ENCODE results near the gene MFAP2.
A peak's percentile ranks its signal among the peaks of the same experiment; 100 is the strongest.

Gene MFAP2

GRCh38 chr1:17011439-17012307 lies 31.3 kb upstream of the MFAP2 start, which contains the start of gene ATP13A2:
Gene ATP13A2, minus strand, starts transcription at chr1:17011928. Its CDS starts 190 bp downstream, at chr1:17011738.
- no peaks in the 10 kb centered on the region for H4K20me1 ChIP-seq (ENCODE audit: insufficient read depth)
- peak within 1 kb of the TSS; percentile 67 for H2AFZ ChIP-seq (ENCODE audit: low read depth)
- H3K36me3 ChIP-seq (ENCODE audit: insufficient read depth), result no peaks in the 10 kb centered on the region
- TF ChIP-seq CTCF (conservative IDR thresholded peaks at IDR 0.05; ENCODE audit: low read depth, low read length), result no peak
- H3K4me3 ChIP-seq (IDR thresholded peaks at IDR 0.05; ENCODE audit: insufficient read depth, low read depth, low read length), result no peak within 1 kb of the TSS
- H3K79me2 ChIP-seq (ENCODE audit: insufficient read depth, low read depth), result no peaks in the 10 kb centered on the region
- peaks cover 7% of the 10 kb centered on the region; the same call in 1 of the 2 replicates for H3K27me3 ChIP-seq (ENCODE audit: insufficient read depth, low read depth)
- H3K9ac ChIP-seq, result peak within 1 kb of the TSS; percentile 12; the same call in 1 of the 2 replicates
- no peak within 1 kb of the TSS for H3K27ac ChIP-seq
- H3K4me1 ChIP-seq (ENCODE audit: low read depth, poor library complexity, severe bottlenecking), result peaks cover 56% of the 10 kb centered on the region
- peak within 1 kb of the TSS; percentile 87 for H3K4me2 ChIP-seq

- peaks cover 7% of the 10 kb centered on the region; the same call in 1 of the 2 replicates for H3K27me3 ChIP-seq (ENCODE audit: insufficient read depth, low read depth)
- H4K20me1 ChIP-seq (ENCODE audit: insufficient read depth), result no peaks in the 10 kb centered on the region
- H3K27ac ChIP-seq, result no peak overlapping the region
- H3K4me1 ChIP-seq (ENCODE audit: low read depth, poor library complexity, severe bottlenecking), result peaks cover 56% of the 10 kb centered on the region
- no peak overlapping the region for H3K4me3 ChIP-seq (IDR thresholded peaks at IDR 0.05; ENCODE audit: insufficient read depth, low read depth, low read length)
- H2AFZ ChIP-seq (ENCODE audit: low read depth), result peak overlapping the region; percentile 61
- H3K4me2 ChIP-seq, result peak overlapping the region; percentile 76
- peak overlapping the region; percentile 12; the same call in 1 of the 2 replicates for H3K9ac ChIP-seq
- H3K36me3 ChIP-seq (ENCODE audit: insufficient read depth), result no peaks in the 10 kb centered on the region
- TF ChIP-seq CTCF (conservative IDR thresholded peaks at IDR 0.05; ENCODE audit: low read depth, low read length), result no peak
- H3K79me2 ChIP-seq (ENCODE audit: insufficient read depth, low read depth), result no peaks in the 10 kb centered on the region
Observed at GRCh38 chr1:17011092-17011438, 30.6 kb upstream of the MFAP2 start.

- Histone ChIP-seq H3K4me3 (IDR thresholded peaks at IDR 0.05; ENCODE audit: insufficient read depth, low read depth, low read length) (no peak overlapping the region), H2AFZ (ENCODE audit: low read depth) (no peak overlapping the region), H3K4me2 (peak overlapping the region; percentile 76; the same call in 1 of the 2 replicates), H3K9ac (no peak overlapping the region), H3K27me3 (ENCODE audit: insufficient read depth, low read depth) (peaks cover 7% of the 10 kb centered on the region; the same call in 1 of the 2 replicates), H3K4me1 (ENCODE audit: low read depth, poor library complexity, severe bottlenecking) (peaks cover 51% of the 10 kb centered on the region), H3K79me2 (ENCODE audit: insufficient read depth, low read depth) (no peaks in the 10 kb centered on the region), H4K20me1 (ENCODE audit: insufficient read depth) (no peaks in the 10 kb centered on the region), H3K27ac (no peak overlapping the region), H3K36me3 (ENCODE audit: insufficient read depth) (no peaks in the 10 kb centered on the region)
- TF ChIP-seq CTCF (conservative IDR thresholded peaks at IDR 0.05; ENCODE audit: low read depth, low read length), result no peak
Observed at GRCh38 chr1:17009706-17010105, 29.3 kb upstream of the MFAP2 start.

GRCh38 chr1:17008208-17008855 lies 27.9 kb upstream of the MFAP2 start:
- Histone ChIP-seq H3K36me3 (ENCODE audit: insufficient read depth) (no peaks in the 10 kb centered on the region), H3K4me2 (no peak overlapping the region), H2AFZ (ENCODE audit: low read depth) (no peak overlapping the region), H3K79me2 (ENCODE audit: insufficient read depth, low read depth) (no peaks in the 10 kb centered on the region), H3K27ac (no peak overlapping the region), H3K27me3 (ENCODE audit: insufficient read depth, low read depth) (peaks cover 7% of the 10 kb centered on the region; the same call in 1 of the 2 replicates), H3K9ac (no peak overlapping the region), H4K20me1 (ENCODE audit: insufficient read depth) (no peaks in the 10 kb centered on the region), H3K4me1 (ENCODE audit: low read depth, poor library complexity, severe bottlenecking) (peaks cover 37% of the 10 kb centered on the region), H3K4me3 (IDR thresholded peaks at IDR 0.05; ENCODE audit: insufficient read depth, low read depth, low read length) (no peak overlapping the region)
- TF ChIP-seq CTCF (conservative IDR thresholded peaks at IDR 0.05; ENCODE audit: low read depth, low read length), result no peak
